Right renal cortex interstitium (tissue), 3 donors: ENCODE results near the gene PARVA. TPM values are rescaled to one million over a fixed set of nuclear protein-coding genes. Genes with fewer than 3 reads are reported as not detected.

ENCODE experiments used
- DNase-seq, 3 donors: peaks; one replicate each; pipeline ENCODE4 v3.0.0-alpha.2; 2013; ENCODE audit warnings: low read depth in 3 of 3, low spot score in 2 of 3
- polyA plus RNA-seq, 3 donors: library from polyadenylated mRNA; unstranded; fragments of 120-200 nt; gene quantifications; one replicate each; pipeline ENCODE4 v1.2.1, GENCODE V29; 2013; ENCODE audit not compliant: insufficient read length in 3 of 3

PARVA gene
- polyA plus RNA-seq, 3 donors: 115 to 132 (median 123) TPM

DNA sequence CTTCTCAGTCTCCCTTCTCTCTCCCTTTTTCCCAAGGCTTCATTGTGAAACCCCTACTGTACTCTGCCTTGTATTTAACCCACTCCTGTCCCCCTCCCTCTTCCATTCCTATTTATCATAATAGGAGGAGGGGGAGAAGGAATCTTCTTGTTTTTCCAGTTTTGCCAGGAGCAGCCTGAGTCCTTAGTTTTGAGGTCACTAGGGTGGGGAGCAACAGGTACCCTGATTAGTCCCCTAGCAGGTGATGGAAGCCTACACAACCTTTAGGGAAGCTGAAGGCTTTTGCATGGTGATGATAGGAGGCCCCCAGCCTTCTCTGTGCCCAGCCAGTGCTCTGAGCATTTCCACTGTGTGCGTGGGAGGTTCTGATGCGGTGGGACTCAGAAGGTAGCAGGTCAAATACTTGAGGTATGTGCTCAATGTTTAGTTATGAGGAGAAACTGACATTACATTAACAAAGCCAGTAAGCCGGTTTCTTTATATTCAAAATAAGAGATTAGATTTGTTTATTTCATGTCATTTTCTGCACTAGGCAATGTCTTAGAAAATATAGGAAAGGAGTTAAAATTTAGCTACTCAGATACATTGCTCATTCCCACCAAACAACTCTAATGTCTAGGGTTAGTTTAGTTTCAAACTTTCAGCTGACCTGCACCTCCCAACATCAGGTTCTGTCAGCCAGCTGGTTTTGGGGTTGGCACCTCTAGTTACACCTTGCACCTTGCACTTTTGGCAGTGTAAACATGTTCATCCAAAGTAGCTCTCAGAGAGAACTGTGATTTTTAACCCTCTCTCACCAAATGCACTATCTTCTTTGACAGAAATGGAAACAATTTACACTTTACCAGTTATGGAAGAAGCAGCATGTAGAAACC is 26.0 kb downstream of the PARVA start:
- no peak for DNase-seq

DNA sequence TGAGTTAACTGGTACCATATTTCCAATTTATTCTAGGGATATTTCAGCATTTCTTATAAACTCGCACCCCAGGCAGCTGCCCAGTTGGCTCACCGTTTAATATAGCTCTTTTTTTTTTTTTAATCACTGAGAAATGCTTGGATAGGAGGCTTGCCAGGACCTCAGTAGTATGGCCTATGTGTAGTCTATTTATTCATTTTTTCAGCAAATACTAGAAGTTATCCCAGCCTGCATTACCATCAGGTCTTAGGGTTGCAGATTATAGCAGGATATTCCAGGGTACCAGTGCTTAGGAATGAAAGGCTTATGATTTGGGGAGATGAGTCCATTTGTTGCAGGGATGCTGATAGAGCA is 26.6 kb downstream of the PARVA start:
- DNase-seq: no peak

DNA sequence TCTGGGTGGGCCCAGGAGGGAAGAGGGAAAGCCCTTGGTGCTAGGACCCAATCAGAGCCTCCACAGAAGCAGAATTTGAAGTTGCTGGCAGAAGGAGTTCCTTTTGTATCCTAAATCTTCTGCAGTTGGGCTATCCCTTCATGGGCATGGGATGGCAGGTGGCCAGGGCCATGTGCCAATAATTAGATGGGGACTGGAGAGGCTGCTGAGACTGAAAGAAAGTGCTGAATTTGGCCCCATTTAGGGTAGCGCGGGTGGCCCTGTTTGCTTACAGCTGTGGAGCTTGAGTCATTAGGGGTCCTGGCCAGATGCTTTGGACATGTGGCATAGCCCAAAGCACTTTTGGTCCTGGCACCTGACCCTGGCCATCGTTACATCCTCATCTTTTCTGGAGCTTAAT is 27.1 kb downstream of the PARVA start:
- DNase-seq: no peak

DNA sequence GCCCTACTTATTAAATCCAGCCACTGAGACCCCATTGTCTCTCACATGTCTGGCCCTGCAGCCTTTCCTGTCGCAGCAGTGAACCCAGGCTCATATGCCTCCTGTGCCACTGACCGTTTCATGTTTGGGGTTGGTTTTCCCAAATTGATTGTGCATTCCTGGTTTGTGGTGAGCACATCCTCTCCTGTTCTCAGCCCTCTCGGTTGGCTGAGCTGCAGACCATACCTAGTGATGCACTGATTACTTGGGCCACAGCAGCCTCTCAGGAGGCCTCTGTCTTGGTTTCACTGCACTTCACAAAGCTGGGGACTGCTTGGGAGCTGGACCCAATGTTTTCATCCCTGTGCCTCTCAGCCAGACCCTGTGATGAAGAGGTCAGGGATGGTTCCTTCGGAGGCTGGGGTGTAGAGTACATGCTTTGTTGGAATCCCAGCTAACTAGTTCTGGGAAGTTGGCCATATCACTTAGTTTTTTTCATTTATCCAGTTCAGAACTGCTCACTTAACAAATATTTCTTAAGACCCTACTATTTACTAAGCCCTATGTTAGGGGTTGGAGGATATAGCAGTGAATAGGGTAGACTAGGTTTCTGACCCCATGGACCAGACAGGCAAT is 30.9 kb downstream of the PARVA start:
- DNase-seq: no peak

DNA sequence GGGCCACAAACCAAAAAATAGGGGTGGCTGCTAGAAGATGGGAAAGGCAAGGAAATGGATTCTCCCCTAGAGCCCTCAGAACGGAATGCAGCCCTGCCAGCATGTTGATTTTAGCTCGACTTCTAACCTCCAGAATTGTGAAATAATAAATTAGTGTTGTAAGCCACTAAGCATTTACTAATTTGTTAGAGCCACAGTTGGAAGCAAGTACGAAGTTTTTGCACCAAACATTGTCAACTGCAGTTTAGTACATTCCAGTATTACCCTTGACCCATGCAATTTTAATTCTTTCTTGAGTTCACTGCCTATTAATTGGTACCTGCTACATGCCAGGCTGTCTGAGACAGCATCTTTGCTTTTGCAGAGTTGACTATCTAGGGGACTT is 32.2 kb downstream of the PARVA start:
- no peak for DNase-seq

DNA sequence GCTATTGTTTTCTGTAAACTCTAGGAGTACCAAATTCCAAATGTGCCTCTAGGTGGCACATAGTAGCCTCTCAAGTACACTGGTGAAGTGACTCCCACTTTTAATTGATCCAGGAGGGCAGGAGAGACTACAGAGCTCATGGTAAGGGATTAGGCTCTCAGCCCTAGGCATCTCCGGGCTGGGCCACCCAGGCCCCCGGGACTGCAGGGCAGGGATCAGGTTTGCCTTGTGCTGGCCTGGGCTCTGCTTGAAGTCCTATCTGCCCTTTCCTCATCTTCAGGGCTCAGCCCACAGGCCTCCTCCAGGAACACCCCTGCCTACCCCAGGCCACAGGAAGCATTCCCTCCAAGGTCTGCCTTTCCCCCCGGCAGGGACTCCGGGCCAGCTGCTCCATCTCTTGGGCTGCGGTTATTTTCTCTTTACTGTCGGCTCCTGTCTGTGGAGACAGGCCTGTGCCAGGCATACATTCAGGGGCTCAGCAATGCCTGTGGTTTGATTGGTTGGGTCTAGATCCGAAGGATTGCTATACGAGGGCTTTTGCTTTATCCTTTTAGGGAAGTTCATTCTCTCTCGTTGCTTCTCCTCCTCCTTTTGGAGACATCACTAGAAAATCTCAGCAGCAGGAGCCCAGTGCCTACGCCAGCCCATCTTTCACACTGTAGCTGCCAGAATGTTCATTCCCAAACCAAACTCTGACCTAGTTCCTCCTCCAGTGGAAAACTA is 32.8 kb downstream of the PARVA start:
- DNase-seq: no peak

DNA sequence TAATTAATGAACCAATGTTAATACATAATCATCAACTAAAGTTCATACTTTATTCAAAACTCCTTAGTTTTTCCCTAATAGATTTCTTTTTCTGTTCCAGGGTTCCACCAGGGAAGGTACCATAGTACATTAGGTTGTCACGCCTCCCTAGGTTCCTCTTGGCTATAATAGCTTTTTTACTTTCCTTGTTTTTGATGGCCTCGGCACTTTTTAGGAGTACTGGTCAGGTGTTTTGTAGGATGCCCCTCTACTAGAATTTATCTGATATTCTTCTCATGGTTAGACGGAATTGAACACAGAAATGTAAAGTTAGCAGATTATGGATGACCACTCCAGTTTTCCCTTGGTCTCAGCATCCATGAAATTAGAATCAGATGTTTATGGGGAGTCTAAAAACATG is 34.0 kb downstream of the PARVA start:
- no peak for DNase-seq

DNA sequence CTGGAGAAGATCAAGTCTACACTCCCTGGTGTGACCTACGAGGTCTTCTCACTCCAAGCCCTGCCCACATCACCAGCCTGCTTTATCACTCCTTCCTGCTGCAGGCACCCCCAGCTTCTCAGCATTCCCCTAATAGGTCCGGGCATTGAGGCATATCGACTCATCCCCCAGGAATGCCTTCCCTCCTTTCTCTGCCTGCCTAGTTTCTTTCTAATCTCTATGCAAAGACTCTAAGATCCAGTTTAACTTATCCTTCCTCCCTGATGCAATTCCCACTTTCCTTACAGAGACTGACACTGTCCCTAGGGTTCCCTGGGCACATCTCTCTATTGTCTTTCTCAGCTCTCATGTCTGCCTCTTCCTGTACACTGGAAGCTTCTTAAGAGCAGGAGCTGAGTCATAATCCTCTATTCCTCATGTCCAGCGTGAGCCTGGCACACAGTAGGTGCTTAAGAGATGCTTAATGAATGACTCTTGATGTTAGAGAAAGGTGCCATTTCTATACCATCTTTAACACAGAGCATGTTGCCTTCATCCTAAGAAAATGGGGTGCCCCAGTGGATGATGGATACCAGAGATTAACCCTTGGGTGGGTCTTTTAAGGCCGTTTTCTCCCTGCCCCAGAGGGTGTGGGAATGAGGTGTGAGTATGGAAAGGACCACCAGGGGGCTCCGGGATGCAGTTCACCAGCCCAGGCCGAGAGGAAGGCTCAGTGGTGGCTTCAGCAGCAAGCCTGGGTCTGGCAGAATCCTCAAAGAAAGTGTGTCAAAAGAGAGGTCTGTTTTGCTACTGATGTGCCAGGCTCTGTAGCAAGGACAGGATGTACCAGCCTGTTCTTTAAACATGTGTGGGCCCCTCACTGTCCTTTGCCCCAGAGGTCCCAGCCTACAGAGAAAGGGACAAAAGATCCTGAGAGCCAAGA is 34.7 kb downstream of the PARVA start:
- DNase-seq: peak in 2 of 3 donors; percentile 44 to 49

DNA sequence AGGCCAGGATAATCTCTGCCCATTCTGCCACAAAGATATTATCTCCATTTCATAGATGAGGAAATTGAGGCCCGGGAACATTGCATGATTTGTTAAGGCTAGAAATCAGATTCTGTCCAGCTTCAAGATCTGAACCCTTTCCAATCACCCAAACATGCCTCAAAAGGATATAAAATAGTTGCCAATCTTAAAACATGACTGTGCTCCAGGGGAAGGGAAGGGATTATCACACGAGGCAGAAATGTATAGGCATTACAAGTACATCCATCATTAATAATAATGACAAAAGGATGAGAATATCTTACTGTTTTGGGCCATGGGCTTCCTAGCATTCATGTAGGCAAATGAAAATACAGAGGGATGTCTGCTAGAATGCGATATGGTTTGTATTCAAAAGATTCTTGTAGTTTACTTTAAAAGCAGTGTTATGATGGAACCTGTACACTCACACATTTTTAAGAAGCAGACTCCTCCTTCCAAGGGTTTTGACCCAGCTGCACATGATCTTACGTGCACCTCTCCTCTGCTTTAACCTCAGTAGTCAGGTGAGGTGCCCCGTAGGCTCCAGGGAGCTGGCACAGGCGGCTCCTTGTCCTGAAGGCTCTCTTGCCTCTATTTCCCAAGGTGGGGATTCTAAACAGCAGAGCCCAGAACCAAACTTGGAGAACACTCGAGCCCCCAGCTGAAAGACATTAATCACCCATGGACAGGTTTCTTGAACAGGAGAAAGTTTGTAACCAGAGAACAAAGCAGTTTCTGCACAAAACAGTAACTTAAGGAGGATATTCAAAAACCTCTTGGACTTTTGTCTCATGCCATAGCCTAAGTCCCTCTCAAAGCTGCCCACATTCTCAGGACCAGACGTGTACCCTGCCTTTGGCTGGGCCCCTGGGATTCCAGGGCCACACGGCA is 36.0 kb downstream of the PARVA start:
- DNase-seq: no peak

DNA sequence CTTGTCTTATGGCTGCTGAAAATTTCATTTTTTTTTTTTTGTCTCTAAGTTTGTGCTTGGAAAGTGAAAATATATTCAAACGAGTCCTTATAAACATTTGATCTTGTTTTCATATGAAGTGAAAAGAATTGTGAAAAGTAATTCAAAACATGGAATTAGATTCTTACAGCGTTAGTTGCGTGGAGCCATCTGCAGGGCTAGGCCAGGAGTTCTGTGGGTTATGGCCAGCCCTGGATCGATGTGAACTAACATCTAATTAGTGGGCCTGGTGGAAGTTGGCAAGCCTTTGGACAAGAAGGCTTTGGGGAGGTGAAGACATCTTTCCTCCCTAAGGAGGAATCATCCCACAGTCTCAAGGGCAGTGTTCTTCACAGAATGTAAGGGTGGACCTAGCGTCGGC is 37.2 kb downstream of the PARVA start:
- no peak for DNase-seq

DNA sequence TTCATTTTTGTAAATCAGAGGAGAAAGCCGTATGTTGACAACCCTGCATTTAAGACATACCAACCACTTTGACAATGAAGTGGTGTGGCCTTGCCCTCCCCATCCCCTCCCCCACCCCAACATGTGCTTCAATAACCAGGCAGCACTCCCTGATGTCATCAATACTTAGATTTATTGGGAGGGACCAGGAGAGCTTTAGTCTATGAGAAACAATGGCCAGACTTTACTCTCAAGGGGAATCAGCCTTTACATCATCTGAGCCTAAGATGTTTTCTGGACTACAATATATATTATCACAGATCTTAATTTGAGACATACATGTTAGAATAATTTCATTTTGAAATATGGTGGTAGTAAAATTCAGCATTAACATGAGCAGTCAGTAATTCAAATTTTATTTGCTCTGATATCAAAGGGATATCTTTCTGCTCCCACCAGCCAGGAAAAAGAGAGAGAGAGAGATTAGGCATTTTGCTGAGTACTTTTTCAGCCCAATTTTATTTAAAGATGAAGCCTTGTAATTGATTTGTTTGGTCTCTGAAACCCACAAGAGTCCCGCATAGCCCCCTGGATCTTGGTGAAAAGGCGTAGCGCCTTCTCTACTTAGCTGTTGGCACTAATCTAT is 38.1 kb downstream of the PARVA start:
- no peak for DNase-seq

DNA sequence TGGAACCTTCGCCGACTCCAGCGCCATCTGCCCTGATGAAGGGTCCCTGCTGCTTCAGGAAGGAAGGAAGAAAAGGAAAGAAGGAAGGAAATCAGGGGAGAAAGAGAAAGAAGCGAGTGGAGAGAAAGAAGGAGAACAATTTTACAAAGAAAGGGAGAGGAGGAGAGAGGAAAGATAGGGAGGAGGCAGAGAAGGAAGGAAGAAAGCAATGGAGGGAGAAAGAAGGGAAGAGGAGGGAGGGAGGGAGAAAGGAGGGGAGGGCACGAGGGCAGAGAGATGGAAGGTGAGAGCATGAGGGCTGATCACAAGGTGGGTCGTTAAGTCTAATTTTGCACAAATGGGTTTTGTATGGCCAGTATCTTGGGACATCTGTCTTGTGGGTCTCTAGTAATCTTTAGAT is 39.2 kb downstream of the PARVA start:
- DNase-seq: no peak

DNA sequence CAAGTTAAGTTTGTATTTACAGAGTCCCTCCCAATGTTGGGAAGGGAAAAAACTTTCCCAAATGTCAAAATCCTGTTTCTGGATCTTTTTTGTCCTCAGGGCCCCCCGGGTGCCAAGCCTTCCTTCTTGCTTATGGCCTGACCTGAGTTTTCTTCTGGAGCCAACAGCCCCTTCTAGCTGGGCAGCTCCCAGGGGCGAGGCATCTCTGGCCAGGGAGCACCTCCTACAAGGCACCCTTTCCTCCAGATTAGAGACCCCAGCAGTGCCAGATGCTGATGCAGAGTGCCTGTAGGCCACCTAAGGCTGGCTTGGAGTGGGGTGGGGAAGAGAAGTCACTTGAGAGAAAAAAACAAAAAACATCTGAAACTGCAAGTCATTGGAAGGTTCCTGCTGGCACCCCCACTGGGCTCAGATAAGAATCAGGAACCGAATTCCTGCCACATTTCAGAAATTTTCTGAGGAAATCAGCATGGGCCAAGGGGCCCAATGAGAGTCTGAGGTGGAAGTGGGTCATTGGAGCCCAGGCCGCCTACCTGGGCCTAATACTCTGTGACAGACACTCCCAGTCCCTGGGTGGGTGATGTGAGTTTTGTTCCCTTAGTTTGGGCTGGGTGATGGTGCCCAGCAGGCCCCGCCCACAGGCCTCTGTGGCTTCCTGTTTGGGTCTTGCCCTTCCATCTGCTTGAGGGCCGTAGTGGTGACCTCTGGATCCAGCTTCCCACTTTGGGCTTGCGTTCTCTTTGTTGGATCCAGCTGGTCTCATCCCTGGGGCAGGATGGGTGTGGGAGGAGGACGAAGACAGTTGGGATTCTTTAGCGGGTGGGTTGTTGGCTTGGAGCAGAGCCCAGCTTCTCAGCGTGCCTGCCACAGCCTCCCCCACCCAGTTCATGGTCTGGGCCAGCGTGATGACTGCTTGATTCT is 40.6 kb downstream of the PARVA start:
- no peak for DNase-seq

DNA sequence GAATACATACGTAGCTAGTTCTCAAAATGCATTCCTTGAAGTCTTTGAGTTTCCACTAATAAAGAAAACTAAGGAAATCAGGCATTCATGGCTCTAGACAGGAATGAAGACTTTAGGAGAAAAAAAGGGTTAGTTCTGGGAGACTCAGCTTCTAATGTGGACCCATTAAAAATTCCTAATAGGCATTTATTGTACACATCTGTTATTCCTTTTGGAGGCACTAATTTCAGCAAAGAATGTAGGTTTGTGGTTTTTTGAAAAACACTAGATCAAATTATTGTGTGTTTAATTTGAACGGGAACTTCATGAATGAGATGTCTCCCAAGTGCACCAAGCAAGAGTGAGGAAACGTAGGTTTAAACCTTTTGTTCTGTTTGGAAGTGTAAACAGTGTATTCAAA is 42.7 kb downstream of the PARVA start:
- no peak for DNase-seq

DNA sequence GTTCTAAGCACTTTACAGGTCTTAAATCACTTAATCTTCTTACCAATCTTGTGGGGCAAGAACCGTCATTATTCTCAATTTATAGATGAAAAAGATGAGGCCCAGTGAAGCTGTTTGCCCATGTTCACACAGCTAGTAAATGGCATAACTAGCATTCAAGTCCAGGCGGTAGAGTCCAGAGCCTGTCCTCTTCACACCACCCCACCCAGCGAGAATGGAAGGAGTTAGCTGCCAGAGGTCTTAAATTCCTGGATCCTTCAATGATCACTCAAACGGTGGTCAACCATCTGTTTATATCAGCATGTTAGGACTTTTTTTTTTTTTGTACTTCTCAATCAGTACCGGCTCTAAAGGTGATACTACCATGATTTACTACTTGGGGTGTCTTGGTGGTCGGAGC is 43.3 kb downstream of the PARVA start:
- no peak for DNase-seq

DNA sequence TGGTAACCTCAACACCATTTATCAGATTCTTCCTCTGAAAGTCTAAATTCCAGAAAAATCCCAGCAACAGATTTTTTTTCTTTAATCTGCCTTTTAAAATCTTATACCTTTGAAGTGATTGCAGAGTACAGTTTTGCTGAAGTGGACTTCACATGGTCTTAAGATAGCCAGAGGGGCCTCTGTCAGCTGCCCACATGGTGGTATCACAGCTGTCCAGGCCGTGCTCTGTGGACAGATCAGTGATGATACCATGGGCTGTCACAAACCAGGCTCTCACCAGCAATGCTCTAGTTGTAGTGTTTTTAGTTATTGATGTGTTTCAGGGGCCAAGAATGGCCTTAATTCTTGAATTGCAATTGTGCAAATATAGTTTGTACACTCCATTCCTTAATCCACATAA is 44.0 kb downstream of the PARVA start:
- DNase-seq: no peak

DNA sequence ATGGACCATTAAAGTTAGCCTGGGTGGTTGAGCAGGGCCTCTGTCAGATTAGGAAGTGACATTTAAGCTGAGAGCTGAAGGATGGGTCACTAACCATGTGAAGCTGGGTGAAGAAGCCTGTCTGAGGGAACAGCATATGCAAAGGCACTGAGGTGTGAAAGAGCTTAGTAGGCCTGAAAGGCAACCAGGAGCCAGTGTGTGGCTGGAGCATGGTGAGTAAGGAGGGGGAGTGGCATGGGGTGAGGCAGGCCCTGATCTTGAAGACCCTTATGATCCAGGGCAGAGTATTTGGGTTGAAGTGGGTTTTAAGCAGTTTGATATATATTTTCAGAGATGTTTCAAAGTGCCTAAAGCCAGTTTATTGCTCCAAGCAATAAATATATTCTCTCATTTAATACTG is 48.8 kb downstream of the PARVA start:
- no peak for DNase-seq

DNA sequence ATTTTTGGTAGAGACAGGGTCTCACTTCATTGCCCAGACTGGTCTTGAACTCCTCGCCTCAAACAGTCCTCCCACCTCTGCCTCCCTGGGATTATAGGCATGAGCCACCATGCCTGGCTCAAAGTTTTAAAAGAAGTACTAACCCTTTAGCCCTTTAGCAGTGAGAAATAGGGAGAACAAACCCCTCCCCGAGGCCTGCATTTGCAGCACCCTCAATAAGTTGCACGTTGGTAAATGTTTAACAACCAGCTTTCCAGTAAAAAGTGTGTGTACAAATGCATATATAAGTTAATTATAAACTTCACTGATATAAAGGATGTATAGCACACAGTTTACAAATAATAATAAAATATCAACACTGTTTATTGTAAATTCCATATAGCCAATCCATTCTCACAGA is 51.8 kb downstream of the PARVA start:
- DNase-seq: no peak
